Measurements from ENCODE around the gene PIGS. TPM values are rescaled to one million over a fixed set of nuclear protein-coding genes. Genes with fewer than 3 reads are reported as not detected.

PIGS gene
- total RNA-seq, 2 experiments from 2014 or later = 38.7 to 41.4 TPM

GRCh38 chr17:28599311-28600184 is 28.2 kb upstream of the PIGS start:
- intact Hi-C loops (cut with DNase I, micrococcal nuclease) = loop anchor here (1.0 to 2.0 kb wide), 14 partner anchors 22 to 353 kb away; partner anchors contain the start of genes PIGS (in 2 of the 2), ALDOC (in 1 of the 2), BLTP2 (in 1 of the 2) and POLDIP2 (in 1 of the 2)
- Mint-ChIP-seq H3K36me3 (ENCODE audit: low read depth) (peaks cover 20% of the 10 kb centered on the region), H3K27me3 (no peaks in the 10 kb centered on the region), H3K27ac (peak overlapping the region; percentile 98), H3K4me1 (peaks cover 21% of the 10 kb centered on the region), H3K9me3 (ENCODE audit: low read depth) (no peaks in the 10 kb centered on the region), H3K4me3 (peak overlapping the region; percentile 89)
- DNase-seq = peak; percentile 89
- POLR2A ChIA-PET = interaction anchor here (0.7 to 1.9 kb wide), 7 partner anchors 19 to 127 kb away, joined by 3 to 16 read pairs (median 6); partner anchors contain the start of genes ALDOC, PIGS and SDF2
- CTCF ChIA-PET = interaction anchor here (0.6 to 1.1 kb wide), 6 partner anchors 11 to 72 kb away, joined by 3 to 5 read pairs (median 4); partner anchors contain the start of gene PIGS
- peak; percentile 79 for ATAC-seq

GRCh38 chr17:28598799-28599310 is 27.5 kb upstream of the PIGS start, which contains the start of gene SPAG5:
Gene SPAG5, minus strand, starts transcription at chr17:28599025. Its CDS starts 79 bp downstream, at chr17:28598946.
- Mint-ChIP-seq H3K27ac (peak within 1 kb of the TSS; percentile 98), H3K4me1 (peaks cover 21% of the 10 kb centered on the region), H3K27me3 (no peaks in the 10 kb centered on the region), H3K36me3 (ENCODE audit: low read depth) (peaks cover 19% of the 10 kb centered on the region), H3K9me3 (ENCODE audit: low read depth) (no peaks in the 10 kb centered on the region), H3K4me3 (peak within 1 kb of the TSS; percentile 89)
- ATAC-seq (peak; percentile 92), DNase-seq (peak; percentile 97)
- intact Hi-C loops (cut with DNase I, micrococcal nuclease) = loop anchor here (1.0 to 2.0 kb wide), 14 partner anchors 22 to 353 kb away; partner anchors contain the start of genes PIGS (in 2 of the 2), ALDOC (in 1 of the 2), BLTP2 (in 1 of the 2) and POLDIP2 (in 1 of the 2)
- ChIA-PET CTCF (interaction anchor here (0.6 to 1.6 kb wide), 9 partner anchors 12 to 71 kb away, joined by 3 to 7 read pairs (median 4); partner anchors contain the start of genes ALDOC and PIGS), POLR2A (interaction anchor here (0.7 to 1.9 kb wide), 6 partner anchors 20 to 128 kb away, joined by 3 to 16 read pairs (median 6); partner anchors contain the start of genes ALDOC, PIGS and SDF2)

- H3K9me3 Mint-ChIP-seq (ENCODE audit: low read depth) = no peaks in the 10 kb centered on the region
- ATAC-seq = no peak
- H3K27me3 Mint-ChIP-seq = no peaks in the 10 kb centered on the region
- DNase-seq = no peak
- peaks cover 21% of the 10 kb centered on the region for H3K36me3 Mint-ChIP-seq (ENCODE audit: low read depth)
- peak overlapping the region; percentile 98 for H3K27ac Mint-ChIP-seq
- ChIA-PET POLR2A (interaction anchor here (1.2 to 1.9 kb wide), 3 partner anchors 21 to 71 kb away, joined by 3 to 16 read pairs (median 7); partner anchors contain the start of genes ALDOC and PIGS), CTCF (interaction anchor here (0.8 to 1.6 kb wide), 6 partner anchors 14 to 202 kb away, joined by 3 to 7 read pairs (median 5); partner anchors contain the start of genes ALDOC and PIGS)
- peak overlapping the region; percentile 89 for H3K4me3 Mint-ChIP-seq
- peaks cover 21% of the 10 kb centered on the region for H3K4me1 Mint-ChIP-seq
- intact Hi-C loops (cut with DNase I, micrococcal nuclease) = loop anchor here in 1 of 2 experiments (2.0 kb wide), 2 partner anchors 28 to 50 kb away; partner anchors contain the start of gene PIGS
Observed at GRCh38 chr17:28598389-28598788, 27.1 kb upstream of the PIGS start.

- intact Hi-C loops (cut with DNase I, micrococcal nuclease) = loop anchor here in 1 of 2 experiments (2.0 kb wide), 2 partner anchors 27 to 49 kb away; partner anchors contain the start of gene PIGS
- DNase-seq (no peak), ATAC-seq (no peak)
- no peaks in the 10 kb centered on the region for H3K27me3 Mint-ChIP-seq
- POLR2A ChIA-PET = interaction anchor here (1.2 kb wide), 1 partner anchor 21 kb away, joined by 3 read pairs; the partner anchor contains the start of gene ALDOC
- H3K4me3 Mint-ChIP-seq = peak overlapping the region; percentile 89
- peaks cover 21% of the 10 kb centered on the region for H3K4me1 Mint-ChIP-seq
- CTCF ChIA-PET = interaction anchor here (0.6 to 1.6 kb wide), 8 partner anchors 14 to 202 kb away, joined by 3 to 7 read pairs (median 4); partner anchors contain the start of genes ALDOC, BLTP2 and PIGS
- H3K9me3 Mint-ChIP-seq (ENCODE audit: low read depth) = no peaks in the 10 kb centered on the region
- peaks cover 25% of the 10 kb centered on the region for H3K36me3 Mint-ChIP-seq (ENCODE audit: low read depth)
- peak overlapping the region; percentile 98 for H3K27ac Mint-ChIP-seq
Observed at GRCh38 chr17:28597606-28598383, 26.5 kb upstream of the PIGS start.

- Mint-ChIP-seq H3K27me3 (no peaks in the 10 kb centered on the region), H3K4me1 (peaks cover 1% of the 10 kb centered on the region), H3K27ac (no peak overlapping the region), H3K9me3 (ENCODE audit: low read depth) (no peaks in the 10 kb centered on the region), H3K4me3 (no peak overlapping the region), H3K36me3 (ENCODE audit: low read depth) (peaks cover 42% of the 10 kb centered on the region)
- ChIA-PET POLR2A (interaction anchor here (1.4 kb wide), 1 partner anchor 14 kb away, joined by 3 read pairs; no protein-coding TSS in a partner anchor), CTCF (no interaction called here)
- DNase-seq = no peak
- no peak for ATAC-seq
- intact Hi-C loops (cut with DNase I, micrococcal nuclease) = no loop called here
Observed at GRCh38 chr17:28592260-28592659, 20.9 kb upstream of the PIGS start.

- intact Hi-C loops (cut with DNase I, micrococcal nuclease) = no loop called here
- ATAC-seq = no peak
- POLR2A ChIA-PET = no interaction called here
- H3K27me3 Mint-ChIP-seq = no peaks in the 10 kb centered on the region
- no peak overlapping the region for H3K4me3 Mint-ChIP-seq
- CTCF ChIA-PET = interaction anchor here (0.6 kb wide), 1 partner anchor 103 kb away, joined by 3 read pairs; no protein-coding TSS in a partner anchor
- no peak overlapping the region for H3K27ac Mint-ChIP-seq
- H3K9me3 Mint-ChIP-seq (ENCODE audit: low read depth) = no peaks in the 10 kb centered on the region
- H3K36me3 Mint-ChIP-seq (ENCODE audit: low read depth) = peaks cover 35% of the 10 kb centered on the region
- DNase-seq = no peak
- H3K4me1 Mint-ChIP-seq = no peaks in the 10 kb centered on the region
Observed at GRCh38 chr17:28585851-28586250, 14.5 kb upstream of the PIGS start.

GRCh38 chr17:28584434-28584833 is 13.1 kb upstream of the PIGS start:
- ATAC-seq (no peak), DNase-seq (no peak)
- ChIA-PET CTCF (interaction anchor here (0.5 to 1.1 kb wide), 3 partner anchors 28 to 44 kb away, joined by 3 read pairs; no protein-coding TSS in a partner anchor), POLR2A (no interaction called here)
- Mint-ChIP-seq H3K36me3 (ENCODE audit: low read depth) (peaks cover 38% of the 10 kb centered on the region), H3K4me3 (no peak overlapping the region), H3K27ac (no peak overlapping the region), H3K27me3 (no peaks in the 10 kb centered on the region), H3K4me1 (peaks cover 14% of the 10 kb centered on the region), H3K9me3 (ENCODE audit: low read depth) (no peaks in the 10 kb centered on the region)
- intact Hi-C loops (cut with DNase I, micrococcal nuclease) = no loop called here

GRCh38 chr17:28582513-28582912 is 11.2 kb upstream of the PIGS start:
- Mint-ChIP-seq H3K9me3 (ENCODE audit: low read depth) (no peaks in the 10 kb centered on the region), H3K4me3 (no peak overlapping the region), H3K27me3 (no peaks in the 10 kb centered on the region), H3K36me3 (ENCODE audit: low read depth) (peaks cover 45% of the 10 kb centered on the region), H3K27ac (no peak overlapping the region), H3K4me1 (peaks cover 21% of the 10 kb centered on the region)
- ChIA-PET CTCF (interaction anchor here (0.6 to 1.7 kb wide), 2 partner anchors 17 to 35 kb away, joined by 3 read pairs; no protein-coding TSS in a partner anchor), POLR2A (no interaction called here)
- DNase-seq = no peak
- intact Hi-C loops (cut with DNase I, micrococcal nuclease) = no loop called here
- ATAC-seq = no peak

DNA sequence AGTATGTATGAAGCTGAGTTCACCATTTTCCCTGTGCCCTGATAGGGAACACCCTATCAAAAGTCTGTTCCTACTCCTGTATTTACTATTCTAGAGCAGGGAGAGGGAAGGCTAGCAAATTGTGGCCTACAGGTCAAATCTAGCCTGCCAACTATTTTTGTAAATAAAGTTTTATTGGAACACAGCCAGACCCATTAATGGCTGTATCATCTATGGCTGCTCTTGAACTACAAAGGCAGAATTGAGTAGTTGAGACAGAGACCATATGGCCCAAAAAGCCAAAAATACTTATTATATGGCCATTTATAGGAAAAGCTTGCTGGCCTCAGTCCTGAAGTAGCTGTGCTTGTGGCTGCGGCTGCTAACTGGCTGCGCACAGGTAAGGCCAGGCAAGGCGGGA is 9.6 kb upstream of the PIGS start:
- intact Hi-C loops (cut with DNase I, micrococcal nuclease) = no loop called here
- Mint-ChIP-seq H3K27ac (no peak overlapping the region), H3K4me3 (no peak overlapping the region), H3K36me3 (ENCODE audit: low read depth) (peaks cover 49% of the 10 kb centered on the region), H3K9me3 (ENCODE audit: low read depth) (no peaks in the 10 kb centered on the region), H3K27me3 (no peaks in the 10 kb centered on the region), H3K4me1 (peaks cover 30% of the 10 kb centered on the region)
- DNase-seq = no peak
- no peak for ATAC-seq
- ChIA-PET POLR2A (no interaction called here), CTCF (interaction anchor here (1.4 to 1.8 kb wide), 3 partner anchors 14 to 63 kb away, joined by 3 read pairs; no protein-coding TSS in a partner anchor)

GRCh38 chr17:28579526-28579925 is 8.2 kb upstream of the PIGS start:
- no peaks in the 10 kb centered on the region for H3K27me3 Mint-ChIP-seq
- intact Hi-C loops (cut with DNase I, micrococcal nuclease) = loop anchor here (1.0 to 5.0 kb wide), 2 partner anchors 66 to 83 kb away; partner anchors contain the start of genes BLTP2 (in 1 of the 2), SDF2 (in 1 of the 2) and SUPT6H (in 1 of the 2)
- no peaks in the 10 kb centered on the region for H3K9me3 Mint-ChIP-seq (ENCODE audit: low read depth)
- POLR2A ChIA-PET = interaction anchor here (1.4 to 3.4 kb wide), 2 partner anchors 15 to 20 kb away, joined by 3 to 14 read pairs; no protein-coding TSS in a partner anchor
- H3K4me3 Mint-ChIP-seq = peak overlapping the region; percentile 0
- peak; percentile 47 for ATAC-seq
- H3K27ac Mint-ChIP-seq = peak overlapping the region; percentile 71
- H3K4me1 Mint-ChIP-seq = peaks cover 32% of the 10 kb centered on the region
- CTCF ChIA-PET = interaction anchor here (1.1 to 1.8 kb wide), 2 partner anchors 10 to 65 kb away, joined by 3 read pairs; no protein-coding TSS in a partner anchor
- DNase-seq = peak; percentile 65
- peaks cover 46% of the 10 kb centered on the region for H3K36me3 Mint-ChIP-seq (ENCODE audit: low read depth)
